Testis (tissue), 2 donors: ENCODE data around the gene KY.

ENCODE experiments used
- CTCF ChIP-seq, 3 experiments: fragments of 450-650 bp in 2 of 3; fragments of 200-600 bp in 1 of 3; sonication (generic) in 1 of 3; IDR thresholded peaks; one replicate each; pipeline ENCODE4 v1.5.1; 2016 to 2019; ENCODE audit warnings: antibody characterized with exemption in 3 of 3, mild to moderate bottlenecking in 2 of 3, moderate library complexity in 1 of 3
- POLR2A ChIP-seq: fragments of 450-650 bp; IDR thresholded peaks from one replicate; pipeline ENCODE4 v1.6.1; 2017; ENCODE audit warnings: antibody characterized with exemption, mild to moderate bottlenecking, moderate library complexity

- TF ChIP-seq CTCF (IDR thresholded peaks at IDR 0.05), result no peak
- no peak for TF ChIP-seq POLR2A
Observed at GRCh38 chr3:134621854-134622253, 29.0 kb downstream of the KY start.
